GM12873 (cell line): ENCODE measurements around the gene VEGFC.

Source experiments
- CTCF ChIP-seq: IDR thresholded peaks from 2 replicates; pipeline ENCODE4 v1.5.1; 2012; ENCODE audit warnings: low read depth, mild to moderate bottlenecking, moderate library complexity, low read length, control low read depth; ENCODE audit not compliant: insufficient read depth; ENCODE audit errors: missing control alignments

Gene VEGFC

GRCh38 chr4:176779421-176779820, 13.3 kb downstream of the VEGFC start:
- TF ChIP-seq CTCF, result no peak

GRCh38 chr4:176778491-176778890, 14.2 kb downstream of the VEGFC start:
- no peak for TF ChIP-seq CTCF

GRCh38 chr4:176778063-176778462, 14.7 kb downstream of the VEGFC start:
- no peak for TF ChIP-seq CTCF

- no peak for TF ChIP-seq CTCF
These were observed 17.4 kb downstream of the VEGFC start for GRCh38 chr4:176775338-176775737.

GRCh38 chr4:176774852-176775251, 17.9 kb downstream of the VEGFC start:
- TF ChIP-seq CTCF, result no peak

- no peak for TF ChIP-seq CTCF
These were observed 23.2 kb downstream of the VEGFC start for GRCh38 chr4:176769514-176769913.

GRCh38 chr4:176767183-176767582, 25.5 kb downstream of the VEGFC start:
- TF ChIP-seq CTCF, result no peak
